Measurements from ENCODE around the gene IL13RA1.
"Not testable (repeated sequence)": the region's sequence is repeated elsewhere in the genome, so short reads cannot be mapped to it uniquely, and the experiment has no call there.

The IL13RA1 gene

DNA sequence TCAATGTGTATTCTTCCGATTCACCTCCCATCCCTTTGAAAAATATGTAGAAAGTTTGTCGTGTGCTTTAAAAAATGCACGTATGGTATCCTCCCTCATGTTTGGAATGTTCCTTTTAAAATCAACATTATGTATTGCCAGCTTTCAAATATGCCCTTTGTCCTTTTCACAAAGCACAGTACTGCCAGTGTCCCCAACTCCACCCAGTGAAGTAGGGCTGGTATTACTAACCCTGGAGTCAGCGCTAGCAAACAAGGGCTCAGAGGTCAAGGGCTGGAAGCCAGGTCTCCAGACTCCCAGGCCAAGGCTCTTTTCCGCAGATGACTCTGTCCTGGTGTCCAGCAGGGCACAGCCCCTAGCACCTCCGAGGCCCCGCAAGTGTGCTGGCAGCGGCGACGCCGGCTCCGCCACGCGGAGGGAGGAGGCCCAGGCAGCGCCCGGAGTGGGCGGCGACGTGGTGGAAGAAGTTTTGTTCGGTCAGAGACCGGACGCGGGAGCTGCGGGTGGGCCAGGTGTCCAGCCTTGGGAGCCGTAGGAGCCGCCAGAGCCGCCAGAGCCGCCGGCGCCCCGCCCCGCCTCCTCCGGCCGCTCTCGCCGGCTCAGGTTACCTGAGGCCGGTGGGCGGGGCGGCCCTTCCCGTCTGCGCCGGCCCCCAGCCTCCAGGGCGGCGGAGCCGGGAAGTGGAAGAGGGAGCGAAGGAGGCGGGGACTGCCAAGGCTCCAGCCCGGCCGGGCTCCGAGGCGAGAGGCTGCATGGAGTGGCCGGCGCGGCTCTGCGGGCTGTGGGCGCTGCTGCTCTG is at the start of gene IL13RA1:
Gene IL13RA1, plus strand, starts transcription at position 720 of the 799 bp plus-strand sequence. Its CDS starts 33 bp downstream, at position 753.
- no peak for DNase-seq (ENCODE audit: extremely low read depth in 1 of 2, low read depth in 1 of 2)

DNA sequence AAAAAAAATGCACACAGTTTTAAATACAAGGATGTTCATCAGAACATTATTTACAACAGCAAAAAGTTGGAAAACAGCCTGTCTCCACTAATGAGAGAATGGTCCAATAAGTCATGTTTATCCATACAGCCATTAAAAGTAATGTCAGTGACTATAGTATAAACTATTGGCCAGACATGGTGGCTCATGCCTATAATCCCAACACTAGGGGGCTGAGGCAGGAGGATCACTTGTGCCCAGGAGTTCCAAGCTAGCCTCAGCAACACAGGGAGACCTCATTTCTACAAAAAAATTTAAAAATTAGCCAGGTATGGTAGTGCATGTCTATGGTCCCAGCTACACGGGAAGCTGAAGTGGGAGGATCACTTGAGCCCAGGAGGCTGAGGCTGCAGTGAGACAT is 48.1 kb upstream of the IL13RA1 start:
- DNase-seq (ENCODE audit: extremely low read depth in 1 of 2, low read depth in 1 of 2) = no peak

DNA sequence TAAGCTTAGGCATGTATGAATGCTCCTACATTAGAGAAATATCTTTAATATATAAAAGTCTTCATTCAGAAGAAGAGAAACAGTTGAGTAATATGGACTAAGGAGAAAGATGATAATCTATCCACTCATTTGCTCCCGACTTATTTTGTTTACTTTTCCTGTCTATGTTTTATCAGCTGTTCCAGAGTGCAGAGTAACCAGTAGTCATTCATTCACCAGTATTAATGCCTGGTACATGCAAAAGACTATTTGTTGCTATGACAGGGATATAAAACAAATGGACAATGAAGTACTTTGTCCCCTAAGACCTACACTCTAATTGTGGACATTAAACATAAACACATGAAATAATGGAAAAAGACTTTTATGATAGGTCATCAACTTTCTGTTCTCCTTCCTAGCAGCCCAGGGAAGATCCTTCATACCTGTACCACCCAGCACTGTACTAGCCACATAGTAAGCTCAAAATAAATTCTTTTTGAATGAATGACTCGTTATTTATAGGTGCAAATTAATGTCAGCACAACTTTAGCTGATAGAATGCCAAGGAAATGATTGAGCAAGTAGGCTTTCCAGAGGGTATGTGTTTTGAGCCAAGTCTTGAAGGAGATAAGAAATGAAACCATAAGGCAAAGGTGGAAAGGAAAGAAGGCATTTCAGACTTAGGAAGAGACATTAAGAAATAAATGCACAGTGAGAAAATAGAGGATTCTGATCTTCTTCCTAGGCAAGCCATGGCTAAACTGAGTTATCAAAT is 45.0 kb upstream of the IL13RA1 start:
- no peak for DNase-seq (ENCODE audit: extremely low read depth in 1 of 2, low read depth in 1 of 2)

DNA sequence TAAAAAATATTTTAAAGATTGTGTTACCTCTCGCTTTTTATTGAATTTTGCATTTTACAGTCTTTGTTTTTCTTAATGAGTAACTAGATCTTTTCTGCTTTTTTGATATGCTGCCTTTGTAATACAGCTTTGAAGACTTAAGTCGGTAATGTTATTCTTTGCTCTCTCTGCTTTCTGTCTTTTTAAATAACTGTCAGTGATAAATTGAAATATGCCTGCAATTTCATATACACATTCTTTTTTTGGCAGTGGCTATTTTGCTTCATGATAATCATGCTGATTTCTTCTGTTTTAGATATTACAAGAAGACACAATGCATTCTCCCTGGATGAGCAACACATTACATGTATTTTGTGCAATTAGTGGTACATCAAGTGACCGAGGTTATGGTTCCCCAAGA is 42.0 kb upstream of the IL13RA1 start:
- DNase-seq (ENCODE audit: extremely low read depth in 1 of 2, low read depth in 1 of 2) = no peak

DNA sequence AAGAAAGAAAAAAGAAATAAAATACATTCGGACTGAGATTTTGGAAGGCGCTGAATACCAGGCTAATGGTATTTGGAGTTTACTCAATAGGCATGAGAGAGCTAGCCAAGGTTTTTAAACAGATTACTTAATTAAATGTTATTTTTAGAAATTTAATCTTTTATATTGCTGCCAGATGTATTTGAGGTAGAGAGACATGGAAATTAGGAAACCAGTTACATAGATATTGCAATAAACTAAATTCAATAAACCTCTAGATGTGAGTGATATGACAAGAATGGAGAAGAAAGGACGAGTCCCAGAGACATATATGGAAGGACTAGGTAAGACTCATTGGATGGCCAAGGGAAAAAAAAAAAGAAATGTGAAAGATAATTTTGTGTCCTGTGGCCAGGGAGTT is 38.5 kb upstream of the IL13RA1 start:
- DNase-seq (ENCODE audit: extremely low read depth in 1 of 2, low read depth in 1 of 2) = no peak

DNA sequence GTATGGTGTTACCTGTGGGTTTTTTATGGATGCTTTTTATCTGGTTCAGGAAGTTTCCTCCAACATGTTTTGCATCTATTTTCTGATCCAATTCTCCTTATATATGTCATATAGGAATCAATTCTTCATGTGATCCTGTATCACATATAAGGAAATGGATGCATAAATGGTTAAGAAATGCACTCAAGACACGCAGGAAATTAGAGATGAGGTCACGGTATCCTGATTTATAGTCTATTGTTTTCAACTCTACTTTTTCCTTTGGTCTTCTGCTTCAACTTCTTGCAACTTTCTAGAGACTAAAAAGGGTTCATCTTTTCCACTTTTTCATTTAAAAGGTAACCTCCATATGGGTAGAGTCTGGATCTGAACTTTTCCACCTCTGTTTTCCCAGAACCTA is 33.6 kb upstream of the IL13RA1 start:
- DNase-seq (ENCODE audit: extremely low read depth in 1 of 2, low read depth in 1 of 2) = no peak

DNA sequence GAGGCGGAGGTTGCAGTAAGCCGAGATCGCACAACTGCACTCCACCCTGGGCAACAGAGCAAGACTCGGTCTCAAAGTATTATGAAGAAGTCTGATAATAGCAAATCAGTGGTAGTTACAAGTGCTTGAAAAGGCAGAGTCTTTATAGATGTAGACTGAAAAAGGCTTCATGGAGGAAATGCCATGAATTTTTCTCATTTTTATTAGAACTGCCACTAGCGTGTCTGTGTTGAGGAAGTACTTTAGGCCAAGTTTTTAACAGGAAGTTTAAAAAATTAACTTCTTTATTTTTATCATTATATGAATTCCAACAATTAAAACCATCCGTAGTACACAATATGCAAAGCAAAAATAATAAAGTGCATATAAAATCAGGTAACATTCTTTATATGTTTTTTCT is 32.8 kb upstream of the IL13RA1 start:
- no peak for DNase-seq (ENCODE audit: extremely low read depth in 1 of 2, low read depth in 1 of 2)

DNA sequence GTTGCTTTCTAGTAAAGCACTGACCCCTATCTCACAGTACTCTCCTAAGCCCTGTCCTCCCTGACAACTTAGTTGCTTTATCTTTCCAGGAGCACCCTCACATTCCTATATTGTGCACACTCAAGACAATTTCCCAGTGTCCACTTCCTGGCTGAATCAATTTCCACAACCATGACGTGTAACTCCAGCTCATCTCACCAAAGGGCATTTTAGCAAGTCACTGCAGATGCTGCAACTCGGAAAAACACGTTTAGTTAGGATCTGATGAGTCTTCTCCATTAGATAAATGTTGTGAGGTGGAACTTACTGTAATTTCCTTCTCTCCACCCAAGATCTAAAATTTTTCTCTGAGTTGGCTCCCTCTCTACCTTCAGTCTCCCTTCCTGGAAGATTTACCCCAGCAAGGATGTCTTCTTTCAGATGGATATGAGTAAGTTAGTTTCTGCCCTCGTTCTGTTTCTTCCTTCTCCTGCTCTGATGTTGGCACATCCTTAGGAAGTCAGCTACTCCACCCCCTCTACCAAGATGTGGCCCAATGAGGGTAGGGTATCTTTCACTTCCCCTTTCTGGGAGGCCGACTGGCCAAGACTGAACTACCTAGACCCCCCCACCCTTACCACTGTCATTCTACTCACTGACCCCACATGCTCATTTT is 28.8 kb upstream of the IL13RA1 start:
- no peak for DNase-seq (ENCODE audit: extremely low read depth in 1 of 2, low read depth in 1 of 2)

DNA sequence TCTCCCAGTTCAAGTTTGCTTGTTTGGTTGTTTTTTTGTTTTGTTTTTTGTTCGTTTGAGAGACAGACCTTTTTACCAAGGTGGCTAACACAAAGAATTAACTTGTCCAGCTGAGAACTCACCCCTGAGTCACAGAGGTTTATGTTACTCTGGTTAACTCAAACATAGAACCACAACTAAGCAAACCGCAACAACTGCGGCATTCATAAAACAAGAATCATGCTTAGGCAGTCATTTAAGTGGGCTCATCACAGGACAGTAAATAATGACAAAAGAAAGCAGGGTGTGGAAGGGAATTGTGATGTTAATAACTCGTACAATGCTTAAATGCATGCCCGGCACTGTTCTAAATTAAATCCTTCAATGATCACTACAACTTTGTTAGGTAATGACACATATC is 24.7 kb upstream of the IL13RA1 start:
- DNase-seq (ENCODE audit: extremely low read depth in 1 of 2, low read depth in 1 of 2) = no peak

DNA sequence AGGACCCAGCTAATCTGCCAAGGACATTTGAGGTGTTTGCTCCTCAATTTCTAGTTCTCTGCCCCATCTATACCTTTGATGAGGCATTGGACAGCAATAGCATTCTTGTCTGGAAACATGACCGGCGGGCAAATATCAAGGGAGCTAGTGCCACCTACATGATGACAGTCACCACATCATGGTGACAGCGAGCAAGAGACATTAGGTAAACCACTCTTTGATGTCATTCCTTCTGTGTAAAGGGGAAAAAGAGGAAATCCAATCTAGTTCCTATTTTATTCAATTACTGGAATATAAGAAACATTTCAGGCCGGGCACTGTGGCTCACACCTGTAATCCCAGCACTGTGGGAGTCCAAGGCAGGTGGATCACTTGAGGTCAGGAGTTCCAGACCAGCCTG is 20.7 kb upstream of the IL13RA1 start:
- no peak for DNase-seq (ENCODE audit: extremely low read depth in 1 of 2, low read depth in 1 of 2)

DNA sequence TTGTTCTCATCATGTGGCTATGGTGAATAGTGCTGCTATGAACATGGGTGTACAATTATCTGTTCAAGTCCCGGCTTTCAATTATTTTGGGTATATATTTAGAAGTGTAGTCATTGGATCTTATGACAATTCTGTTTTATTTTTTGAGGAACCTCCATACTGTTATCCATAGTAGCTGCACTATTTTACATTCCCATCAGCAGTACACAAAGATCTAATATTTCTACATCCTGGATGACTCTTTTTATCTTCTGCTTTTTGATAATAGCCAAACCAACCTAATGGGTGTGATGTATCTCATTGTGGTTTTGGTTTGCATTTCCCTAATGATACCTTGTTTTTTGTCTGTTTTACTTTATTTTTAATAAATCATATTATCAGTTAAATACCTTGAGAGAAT is 12.9 kb upstream of the IL13RA1 start:
- no peak for DNase-seq (ENCODE audit: extremely low read depth in 1 of 2, low read depth in 1 of 2)

DNA sequence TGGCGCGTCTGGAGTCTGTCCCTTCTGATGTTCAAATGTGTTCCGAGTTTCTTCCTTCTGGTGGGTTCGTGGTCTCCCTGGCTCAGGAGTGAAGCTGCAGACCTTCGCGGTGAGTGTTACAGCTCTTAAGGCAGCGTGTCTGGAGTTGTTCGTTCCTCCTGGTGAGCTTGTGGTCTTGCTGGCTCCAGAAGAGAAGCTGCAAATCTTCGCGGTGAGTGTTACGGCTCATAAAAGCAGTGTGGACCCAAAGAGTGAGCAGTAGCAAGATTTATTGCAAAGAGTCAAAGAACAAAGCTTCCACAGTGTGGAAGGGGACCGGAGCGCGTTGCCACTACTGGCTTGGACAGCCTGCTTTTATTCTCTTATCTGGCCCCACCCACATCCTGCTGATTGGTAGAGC is 11.5 kb upstream of the IL13RA1 start:
- not testable (repeated sequence) for DNase-seq (ENCODE audit: extremely low read depth in 1 of 2, low read depth in 1 of 2)

DNA sequence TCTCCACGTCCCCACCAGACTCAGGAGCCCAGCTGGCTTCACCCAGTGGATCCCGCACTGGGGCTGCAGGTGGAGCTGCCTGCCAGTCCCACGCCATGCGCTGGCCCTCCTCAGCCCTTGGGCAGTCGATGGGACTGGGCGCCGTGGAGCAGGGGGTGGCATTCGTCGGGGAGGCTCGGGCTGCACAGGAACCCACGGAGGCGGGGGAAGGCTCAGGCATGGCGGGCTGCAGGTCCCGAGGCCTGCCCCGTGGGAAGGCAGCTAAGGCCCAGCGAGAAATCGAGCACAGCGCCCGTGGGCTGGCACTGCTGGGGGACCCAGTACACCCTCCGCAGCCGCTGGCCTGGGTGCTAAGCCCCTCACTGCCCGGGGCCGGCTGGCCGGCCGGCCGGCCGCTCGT is 10.6 kb upstream of the IL13RA1 start:
- DNase-seq (ENCODE audit: extremely low read depth in 1 of 2, low read depth in 1 of 2) = not testable (repeated sequence)

DNA sequence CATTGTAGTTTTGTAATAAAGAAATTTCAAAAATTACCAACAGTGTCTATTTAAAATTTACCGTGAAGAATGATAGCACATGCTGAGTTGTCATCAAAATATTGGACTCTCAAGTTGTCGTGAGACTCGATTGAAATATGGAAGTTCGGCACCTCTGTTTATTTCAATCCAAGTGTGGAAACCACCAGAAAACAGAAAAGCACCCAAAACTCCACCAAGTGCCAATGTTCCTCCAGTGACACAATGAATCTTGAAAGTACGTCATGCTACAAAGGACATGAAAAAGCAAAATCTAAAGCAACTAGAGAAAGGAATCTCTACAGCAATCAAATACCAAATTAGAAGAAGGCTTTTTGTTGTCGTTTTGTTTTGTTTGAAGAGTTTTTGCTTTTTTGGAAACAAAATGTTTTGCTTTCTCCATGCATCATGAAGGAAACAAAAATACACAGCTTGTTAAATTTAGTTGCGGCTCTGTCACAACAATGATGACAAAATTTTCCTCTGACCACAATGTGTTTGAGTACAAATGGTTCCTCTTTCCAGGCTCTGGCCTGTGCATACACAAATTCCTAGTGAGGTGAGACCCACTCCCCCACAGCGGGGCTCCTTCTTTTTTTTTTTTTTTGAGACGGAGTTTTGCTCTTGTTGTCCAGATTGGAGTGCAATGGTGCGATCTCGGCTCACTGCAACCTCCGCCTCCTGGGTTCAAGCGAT is 9.6 kb upstream of the IL13RA1 start:
- no peak for DNase-seq (ENCODE audit: extremely low read depth in 1 of 2, low read depth in 1 of 2)

DNA sequence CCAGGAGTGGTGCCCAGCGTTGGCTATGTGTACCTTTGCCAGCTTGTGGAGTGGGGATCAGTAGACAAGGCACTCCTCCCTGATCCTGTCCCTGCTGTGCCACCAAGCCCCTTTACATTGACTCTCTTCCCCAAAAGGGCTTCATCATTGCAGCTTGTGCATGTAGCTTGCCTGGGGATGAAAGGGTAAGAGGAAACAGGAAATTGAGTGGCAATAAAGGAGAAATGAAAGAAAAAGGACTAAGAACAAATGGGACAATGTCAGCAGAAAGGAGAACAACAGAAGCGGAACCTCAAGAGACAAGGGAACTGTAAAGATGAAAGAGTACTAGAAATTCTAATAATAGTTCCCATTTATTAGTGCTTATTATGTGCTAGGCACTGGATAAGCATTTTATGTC is 8.7 kb upstream of the IL13RA1 start:
- DNase-seq (ENCODE audit: extremely low read depth in 1 of 2, low read depth in 1 of 2) = no peak

DNA sequence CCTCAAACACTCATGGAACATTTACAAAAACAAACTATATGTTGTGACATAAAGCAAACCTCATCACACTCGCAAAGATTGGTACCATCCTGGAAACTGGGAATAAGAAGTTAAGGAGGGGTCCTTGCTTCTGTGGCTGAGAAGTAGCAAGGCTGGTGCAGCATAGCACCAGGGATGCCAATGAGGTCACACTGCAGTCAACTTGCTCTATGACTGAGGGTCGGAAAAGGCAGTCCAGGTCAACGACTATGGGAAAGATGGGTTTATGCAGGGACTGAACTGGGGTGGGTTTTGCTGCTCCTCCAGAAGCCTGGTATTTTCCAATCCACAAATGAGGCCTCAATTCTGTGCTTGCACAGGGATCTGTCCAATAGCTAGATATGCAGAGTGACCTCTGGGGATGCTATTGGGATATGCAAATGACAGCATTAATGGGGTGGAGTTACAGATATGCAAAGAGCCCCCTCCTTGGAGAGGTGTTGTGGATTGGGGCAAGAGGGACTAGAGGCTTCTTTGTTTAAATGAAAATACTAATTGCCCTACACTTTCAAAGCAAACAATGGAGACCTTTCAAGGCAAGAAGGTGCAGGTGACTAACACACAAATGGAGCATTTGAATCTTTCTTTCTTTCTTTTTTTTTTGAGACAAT is 7.2 kb upstream of the IL13RA1 start:
- no peak for DNase-seq (ENCODE audit: extremely low read depth in 1 of 2, low read depth in 1 of 2)

DNA sequence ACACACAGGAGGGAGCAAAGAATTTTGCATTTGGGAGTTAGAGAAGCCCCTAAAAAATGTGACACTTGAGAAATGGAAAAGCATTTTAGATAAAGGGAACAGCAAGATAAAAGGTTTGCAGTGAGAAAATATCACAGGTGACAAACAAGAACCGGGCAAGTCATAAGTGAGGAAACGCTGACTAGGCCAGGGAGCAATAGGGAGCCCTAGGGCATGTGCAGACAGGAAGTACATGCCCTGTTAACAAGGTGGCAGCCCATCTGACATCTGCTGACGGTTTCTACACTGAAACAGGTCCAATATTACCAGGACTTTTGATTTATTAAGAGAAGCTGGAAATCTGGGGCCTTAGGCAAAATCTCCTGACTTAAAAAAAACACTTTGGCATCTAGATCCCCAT is 4.0 kb upstream of the IL13RA1 start:
- no peak for DNase-seq (ENCODE audit: extremely low read depth in 1 of 2, low read depth in 1 of 2)

DNA sequence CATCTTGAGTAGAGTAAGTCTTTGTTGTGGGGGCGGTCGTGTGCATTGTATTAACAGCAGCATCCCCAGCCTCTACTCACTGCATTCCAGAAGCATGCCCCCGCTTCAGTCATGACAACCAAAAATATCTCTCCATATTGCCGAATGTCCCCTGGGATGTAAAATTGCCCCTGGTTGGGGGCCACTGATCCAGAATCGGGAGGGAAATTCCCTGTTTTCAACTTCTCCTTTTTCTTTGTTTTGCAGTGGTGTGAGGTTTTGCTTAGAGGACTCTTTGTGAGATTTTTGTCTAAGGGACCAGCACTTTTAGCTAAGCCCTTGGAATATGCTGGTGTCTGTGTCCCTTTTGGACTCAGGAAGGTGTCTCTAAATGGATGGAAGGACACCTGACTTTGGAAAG is 3.0 kb upstream of the IL13RA1 start:
- DNase-seq (ENCODE audit: extremely low read depth in 1 of 2, low read depth in 1 of 2) = no peak

DNA sequence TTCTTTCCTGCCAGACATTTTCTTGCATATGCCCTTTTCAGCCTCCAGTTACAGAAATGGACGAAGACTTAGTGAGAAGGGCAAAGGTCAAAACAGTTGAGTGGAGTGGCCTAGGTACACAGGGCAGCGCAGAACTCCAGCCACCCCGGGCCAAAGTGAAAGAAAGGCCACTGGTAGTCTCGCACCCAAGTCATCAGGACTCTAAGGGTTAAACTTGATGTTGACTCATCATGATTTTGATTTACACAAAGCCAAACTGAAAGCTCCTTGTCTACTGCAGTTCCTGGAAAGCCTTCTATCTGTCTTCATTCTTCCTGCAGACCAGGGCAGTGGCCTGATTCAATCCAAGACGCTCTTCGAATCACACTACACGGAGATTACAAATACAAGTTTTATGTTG is 2.6 kb upstream of the IL13RA1 start:
- no peak for DNase-seq (ENCODE audit: extremely low read depth in 1 of 2, low read depth in 1 of 2)

DNA sequence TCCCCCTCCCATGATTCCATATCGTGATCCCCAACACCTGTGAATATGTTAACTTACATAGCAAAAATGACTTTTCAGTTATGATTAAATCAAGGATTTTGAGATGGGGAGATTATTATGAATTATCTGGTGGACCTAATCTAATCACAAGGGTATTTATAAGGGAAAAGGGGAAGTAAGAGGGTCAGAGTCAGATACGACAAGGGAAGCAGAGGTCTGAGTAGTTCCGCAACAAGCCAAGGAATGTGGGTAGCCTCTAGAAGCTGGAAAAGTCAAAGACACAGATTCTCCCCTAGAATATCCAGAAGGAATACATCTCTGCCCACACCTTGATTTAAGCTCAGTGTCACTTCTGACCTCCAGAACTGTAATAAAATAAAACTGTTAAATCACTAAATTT is 1.0 kb upstream of the IL13RA1 start:
- no peak for DNase-seq (ENCODE audit: extremely low read depth in 1 of 2, low read depth in 1 of 2)
